Kidney (tissue), 14 donors: Measurements from ENCODE around the gene AQP3. TPM values are rescaled to one million over a fixed set of nuclear protein-coding genes. Genes with fewer than 3 reads are reported as not detected.

Experiments used
- DNase-seq, 5 donors: peaks; one replicate each; pipeline ENCODE4 v3.0.0-alpha.2; 2013 to 2020
- FAIRE-seq: peaks from 2 replicates; lab custom pipeline; 2012; peaks lifted over from hg19 to GRCh38; lab: Jason Lieb, UNC
- H3K27ac ChIP-seq, 2 donors: one replicate each; pipeline ENCODE4 v1.7.0; 2013; ENCODE audit warnings: low read depth in 2 of 2, low read length in 2 of 2, inconsistent platforms in 1 of 2
- H3K27me3 ChIP-seq: one replicate; pipeline ENCODE4 v1.7.1; 2013; ENCODE audit warnings: low read length, inconsistent platforms; ENCODE audit not compliant: control insufficient read depth, insufficient read depth
- H3K36me3 ChIP-seq, 3 donors: one replicate each; pipeline versions ENCODE4 v1.7.0 to v1.7.1; 2013; ENCODE audit warnings: low read length in 3 of 3, control low read depth in 1 of 3, inconsistent platforms in 1 of 3; ENCODE audit not compliant: insufficient read depth in 3 of 3, control insufficient read depth in 2 of 3
- H3K4me1 ChIP-seq, 3 donors: one replicate each; pipeline versions ENCODE4 v1.7.0 to v1.7.1; 2013; ENCODE audit warnings: low read length in 3 of 3, inconsistent platforms in 1 of 3, low read depth in 1 of 3; ENCODE audit not compliant: control insufficient read depth in 2 of 3, insufficient read depth in 2 of 3
- H3K4me3 ChIP-seq, 3 donors: one replicate each; pipeline versions ENCODE4 v1.7.0 to v1.8.1; 2013; ENCODE audit warnings: low read length in 3 of 3, control low read depth in 1 of 3, inconsistent platforms in 1 of 3
- H3K9ac ChIP-seq, 3 donors: one replicate each; pipeline versions ENCODE4 v1.7.0 to v1.7.1; 2013; ENCODE audit warnings: low read length in 3 of 3, control low read depth in 1 of 3, inconsistent platforms in 1 of 3
- H3K9me3 ChIP-seq, 3 donors: one replicate each; pipeline versions ENCODE4 v1.7.0 to v1.7.1; 2013; ENCODE audit warnings: low read length in 3 of 3, control low read depth in 1 of 3, inconsistent platforms in 1 of 3; ENCODE audit not compliant: control insufficient read depth in 2 of 3, insufficient read depth in 1 of 3
- intact Hi-C: fragments of 100-400 bp; cut with DNase I; formaldehyde crosslinking; loops from one replicate; pipeline ENCODE4 v1.11.1; 2022
- polyA plus RNA-seq: library from polyadenylated mRNA; stranded (reverse); fragments of 350-450 nt; fragmentation: Illumina TruSeq; extraction: RNeasy Lipid Tissue Mini Kit (QIAGEN cat#74804); gene quantifications from one replicate; pipeline ENCODE4 v1.2.3, GENCODE V29; 2014; ENCODE audit warnings: low read depth, low replicate concordance; ENCODE audit not compliant: insufficient read depth
- total RNA-seq: library from RNA; stranded (reverse); fragmentation: NEBNext Ultra II Directional; extraction: Animal tissue kit (Norgen Biotek cat#: 25700); gene quantifications from one replicate; pipeline ENCODE4 v1.2.1, GENCODE V29; 2021
- TF ChIP-seq, protein P1 (sequence below): IDR thresholded peaks from 3 replicates; pipeline ENCODE4 v1.5.1; 2012; ENCODE audit warnings: mild to moderate bottlenecking, moderate library complexity, borderline replicate concordance; ENCODE audit not compliant: insufficient read depth; ENCODE audit errors: extremely low read depth
- donor health status: control.
- donor health status: control.
- donor health status: control.
- donor health status: control.
- donor health status: control.
- donor health status: DM: yes; HTN: yes; CAD: no.
- donor health status: Normal renal cell carcinoma (clear cell type).

AQP3 gene
- total and polyA plus RNA-seq, 2 donors from 2014 or later = 135 to 401 TPM

DNA sequence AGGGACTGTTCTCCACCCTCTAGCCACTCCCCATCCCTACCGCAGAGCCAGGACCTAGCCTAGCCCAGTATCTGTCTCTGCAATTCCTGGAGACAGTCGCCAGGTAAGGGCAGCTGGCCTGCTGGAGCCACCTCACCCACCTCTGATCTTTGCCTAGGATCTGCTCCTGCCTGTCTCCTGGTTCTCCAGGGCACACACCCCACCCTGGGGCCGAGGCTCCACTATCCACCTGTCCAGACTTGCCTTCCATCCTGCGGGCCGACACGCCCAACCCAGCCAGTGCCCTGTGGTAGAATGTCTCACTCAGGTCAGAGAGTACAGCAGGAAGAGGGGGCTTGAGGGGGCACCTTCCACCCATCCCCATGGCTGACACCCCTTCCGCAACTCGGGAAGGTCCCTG lies 29.3 kb downstream of the AQP3 start:
- Histone ChIP-seq H3K36me3 (no peaks in the 10 kb centered on the region), H3K9ac (no peak overlapping the region), H3K27me3 (no peaks in the 10 kb centered on the region), H3K4me3 (no peak overlapping the region), H3K9me3 (no peaks in the 10 kb centered on the region), H3K4me1 (peaks cover 0 to 8% (median 0%) of the 10 kb centered on the region in 3 donors), H3K27ac (no peak overlapping the region)
- TF ChIP-seq, protein P1, sequence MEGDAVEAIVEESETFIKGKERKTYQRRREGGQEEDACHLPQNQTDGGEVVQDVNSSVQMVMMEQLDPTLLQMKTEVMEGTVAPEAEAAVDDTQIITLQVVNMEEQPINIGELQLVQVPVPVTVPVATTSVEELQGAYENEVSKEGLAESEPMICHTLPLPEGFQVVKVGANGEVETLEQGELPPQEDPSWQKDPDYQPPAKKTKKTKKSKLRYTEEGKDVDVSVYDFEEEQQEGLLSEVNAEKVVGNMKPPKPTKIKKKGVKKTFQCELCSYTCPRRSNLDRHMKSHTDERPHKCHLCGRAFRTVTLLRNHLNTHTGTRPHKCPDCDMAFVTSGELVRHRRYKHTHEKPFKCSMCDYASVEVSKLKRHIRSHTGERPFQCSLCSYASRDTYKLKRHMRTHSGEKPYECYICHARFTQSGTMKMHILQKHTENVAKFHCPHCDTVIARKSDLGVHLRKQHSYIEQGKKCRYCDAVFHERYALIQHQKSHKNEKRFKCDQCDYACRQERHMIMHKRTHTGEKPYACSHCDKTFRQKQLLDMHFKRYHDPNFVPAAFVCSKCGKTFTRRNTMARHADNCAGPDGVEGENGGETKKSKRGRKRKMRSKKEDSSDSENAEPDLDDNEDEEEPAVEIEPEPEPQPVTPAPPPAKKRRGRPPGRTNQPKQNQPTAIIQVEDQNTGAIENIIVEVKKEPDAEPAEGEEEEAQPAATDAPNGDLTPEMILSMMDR = no peak
- intact Hi-C loops = no loop called here
- FAIRE-seq (no peak), DNase-seq (no peak)

DNA sequence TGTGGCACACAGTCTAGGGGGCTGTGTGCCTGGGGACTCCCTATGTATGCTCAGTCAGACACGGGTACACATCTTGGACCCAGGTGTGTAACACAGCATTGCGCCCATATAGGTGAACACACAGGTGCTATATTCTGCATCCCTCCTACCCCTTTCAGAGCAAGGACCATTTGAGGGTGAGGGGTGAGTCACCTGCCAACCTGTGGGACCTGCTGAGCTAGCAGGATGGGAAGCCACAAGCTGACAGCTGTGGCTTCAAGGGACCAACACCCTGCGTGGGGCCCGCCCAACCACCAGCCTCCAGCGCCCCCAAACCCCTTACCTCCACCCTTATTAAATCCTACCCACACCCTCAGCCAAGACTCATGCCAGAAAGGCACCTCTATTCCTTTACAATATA lies 30.4 kb downstream of the AQP3 start:
- Histone ChIP-seq H3K9me3 (no peaks in the 10 kb centered on the region), H3K9ac (no peak overlapping the region), H3K36me3 (no peaks in the 10 kb centered on the region), H3K27me3 (no peaks in the 10 kb centered on the region), H3K27ac (no peak overlapping the region), H3K4me1 (peaks cover 0 to 8% (median 0%) of the 10 kb centered on the region in 3 donors), H3K4me3 (no peak overlapping the region)
- DNase-seq (no peak), FAIRE-seq (no peak)
- intact Hi-C loops = no loop called here
- TF ChIP-seq, protein P1 = no peak

DNA sequence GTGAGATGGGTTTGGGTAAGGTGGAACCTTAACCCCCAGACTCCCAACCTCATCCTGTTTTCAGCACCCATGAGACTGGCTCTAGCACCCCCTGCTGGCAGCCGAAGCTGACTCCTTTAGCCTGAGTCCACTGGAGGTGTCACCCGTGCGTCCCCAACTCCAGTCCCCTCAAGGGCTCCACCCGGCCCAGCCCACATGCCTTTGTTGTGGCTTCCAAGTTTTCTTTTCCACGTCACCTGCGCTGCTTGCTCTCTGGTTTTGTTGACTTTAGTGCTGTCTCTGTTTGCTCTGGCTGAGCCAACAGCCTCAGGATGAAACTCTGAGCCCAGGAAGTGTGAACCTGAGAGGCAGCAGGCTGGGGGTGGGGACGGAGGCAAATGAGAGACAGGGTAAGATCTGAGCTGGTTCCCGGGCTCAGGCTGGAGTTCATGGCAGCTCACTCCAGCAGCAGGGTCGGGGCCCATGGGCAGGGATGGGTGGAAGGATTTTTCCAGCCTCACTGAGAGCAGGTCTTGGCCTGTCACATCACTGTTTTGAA lies 31.8 kb downstream of the AQP3 start:
- no peaks in the 10 kb centered on the region for H3K27me3 ChIP-seq
- no peak overlapping the region for H3K27ac ChIP-seq
- FAIRE-seq (no peak), DNase-seq (peak; percentile 44 to 90 (median 68))
- H3K4me3 ChIP-seq = no peak overlapping the region
- TF ChIP-seq, protein P1 = peak; percentile 55
- H3K4me1 ChIP-seq = peaks cover 0 to 8% (median 0%) of the 10 kb centered on the region in 3 donors
- H3K36me3 ChIP-seq = no peaks in the 10 kb centered on the region
- no peak overlapping the region for H3K9ac ChIP-seq
- H3K9me3 ChIP-seq = no peaks in the 10 kb centered on the region
- intact Hi-C loops = no loop called here
